ENCODE results near the gene CALCR. TPM values are rescaled to one million over a fixed set of nuclear protein-coding genes. Genes with fewer than 3 reads are reported as not detected.
"Not testable (repeated sequence)": the region's sequence is repeated elsewhere in the genome, so short reads cannot be mapped to it uniquely, and the experiment has no call there.

The CALCR gene
- polyA plus RNA-seq (2013, experiment 1 of 2; ENCODE audit: insufficient read length), result not detected
- not detected for polyA plus RNA-seq (2013, experiment 2 of 2; ENCODE audit: insufficient read length)

- no peak for DNase-seq
These were observed at the start of gene CALCR for GRCh38 chr7:93574646-93575554. CALCR (minus strand) TSS chr7:93574724; CDS start chr7:93486981, 87,743 bp downstream.

- no peak for DNase-seq
These were observed 49.3 kb upstream of the CALCR start for GRCh38 chr7:93623816-93624215.

DNA sequence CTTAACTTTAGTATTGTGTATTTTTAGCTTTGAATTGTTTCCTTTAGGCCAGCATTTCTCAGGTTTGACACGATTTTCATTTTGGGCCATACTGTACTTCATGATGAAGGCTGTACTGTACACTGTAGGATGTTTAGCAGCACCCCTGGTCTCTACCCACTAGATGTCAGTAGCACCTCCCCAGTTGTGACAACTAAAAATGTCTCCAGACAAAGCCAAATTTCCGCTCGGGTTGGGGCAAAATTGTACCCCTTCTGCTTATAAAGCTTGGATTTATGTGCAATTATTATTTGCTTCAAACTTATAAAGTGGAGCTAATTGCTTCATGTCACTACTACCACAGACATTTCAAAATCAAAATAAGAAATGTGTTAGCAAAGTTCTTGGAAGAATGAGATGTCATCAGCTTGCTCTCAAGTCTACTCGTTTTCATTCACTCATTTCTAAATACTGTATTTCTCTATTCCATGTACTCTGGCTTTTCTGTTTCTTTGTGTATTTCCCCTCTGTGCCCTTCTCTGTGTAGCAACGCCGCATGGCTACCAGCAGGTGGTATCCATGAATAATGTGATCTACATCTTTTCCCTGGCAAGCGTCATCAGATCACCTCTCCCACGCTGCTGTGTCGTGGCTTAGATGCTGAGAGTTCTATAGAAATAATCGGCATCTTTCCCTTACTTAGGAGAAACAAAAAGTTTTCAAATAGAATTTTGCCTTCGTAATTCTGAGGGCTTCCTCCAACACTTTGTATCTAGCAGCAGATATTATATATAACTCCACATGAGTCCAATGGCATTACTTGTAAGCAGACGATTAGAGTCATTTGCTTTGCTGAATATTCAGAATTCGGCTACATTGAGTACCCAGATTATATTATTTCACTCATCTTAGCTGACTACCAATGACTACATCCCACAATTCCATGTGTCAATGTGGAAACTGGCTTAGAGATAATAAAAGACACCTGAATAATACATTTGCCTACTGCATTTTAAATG lies 47.8 kb upstream of the CALCR start:
- peak; percentile 35 for DNase-seq

DNA sequence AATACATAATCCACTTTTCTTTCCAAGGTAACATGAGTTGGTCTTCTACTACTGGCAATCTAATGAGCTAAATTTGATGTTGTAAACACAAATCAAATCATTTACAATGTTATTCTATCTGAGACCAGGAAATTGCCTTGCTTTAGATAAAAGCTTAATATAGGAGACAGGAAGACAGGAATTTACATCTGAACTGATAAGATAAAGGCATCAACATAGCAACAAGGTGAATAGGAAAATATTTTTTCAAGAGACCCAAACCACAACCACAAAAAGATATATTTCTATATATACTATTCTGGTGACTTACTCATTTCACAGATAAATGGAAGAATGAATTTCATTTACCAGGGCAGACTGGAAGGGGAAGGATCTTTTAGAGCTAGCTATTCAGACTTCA lies 46.3 kb upstream of the CALCR start:
- DNase-seq, result no peak

DNA sequence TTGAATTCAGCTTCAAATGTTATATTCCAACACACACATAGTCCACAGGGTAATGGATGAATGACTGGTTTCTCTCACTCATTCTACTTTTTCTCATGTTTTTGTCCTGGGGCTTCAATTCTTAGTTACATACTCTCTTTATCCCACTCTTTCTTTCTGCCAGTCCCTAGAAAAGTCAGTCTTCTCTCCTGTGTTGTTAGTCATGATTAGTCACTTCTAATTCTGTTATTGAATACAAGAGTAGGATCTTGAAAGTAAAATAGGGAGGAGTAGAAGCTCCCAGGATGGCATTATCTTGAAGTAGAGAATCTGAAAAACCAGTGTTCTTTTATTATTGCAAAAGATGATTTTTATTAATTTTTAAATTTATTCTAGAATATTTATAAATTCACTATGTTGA lies 45.5 kb upstream of the CALCR start:
- DNase-seq, result no peak

GRCh38 chr7:93601363-93601762 lies 26.8 kb upstream of the CALCR start:
- DNase-seq, result peak; percentile 1

- DNase-seq, result no peak
These were observed 19.7 kb upstream of the CALCR start for GRCh38 chr7:93594250-93594649.

- DNase-seq, result no peak
These were observed 18.2 kb upstream of the CALCR start for GRCh38 chr7:93592588-93593266.

DNA sequence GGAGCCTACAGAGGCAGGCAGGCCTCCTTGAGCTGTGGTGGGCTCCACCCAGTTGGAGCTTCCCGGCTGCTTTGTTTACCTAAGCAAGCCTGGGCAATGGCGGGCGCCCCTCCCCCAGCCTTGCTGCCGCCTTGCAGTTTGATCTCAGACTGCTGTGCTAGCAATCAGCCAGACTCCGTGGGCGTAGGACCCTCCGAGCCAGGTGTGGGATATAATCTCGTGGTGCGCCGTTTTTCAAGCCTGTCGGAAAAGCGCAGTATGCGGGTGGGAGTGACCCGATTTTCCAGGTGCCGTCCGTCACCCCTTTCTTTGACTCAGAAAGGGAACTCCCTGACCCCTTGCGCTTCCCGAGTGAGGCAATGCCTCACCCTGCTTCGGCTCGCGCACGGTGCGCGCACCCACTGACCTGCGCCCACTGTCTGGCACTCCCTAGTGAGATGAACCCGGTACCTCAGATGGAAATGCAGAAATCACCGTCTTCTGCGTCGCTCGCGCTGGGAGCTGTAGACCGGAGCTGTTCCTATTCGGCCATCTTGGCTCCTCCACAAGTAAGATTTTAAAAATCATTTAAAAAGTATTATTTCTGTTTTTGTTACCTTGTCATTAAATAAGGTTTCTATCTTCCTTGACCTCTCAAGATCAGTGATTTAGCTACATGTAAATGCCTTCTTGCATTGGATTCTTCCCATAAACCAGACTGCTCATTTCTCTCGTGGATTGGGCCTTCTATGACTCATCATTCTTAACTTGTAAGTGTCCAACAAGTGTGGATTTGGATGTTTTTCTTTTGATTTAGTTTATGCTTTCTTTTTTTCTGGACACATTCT lies 16.9 kb upstream of the CALCR start:
- DNase-seq, result not testable (repeated sequence)

GRCh38 chr7:93586479-93586865 lies 11.9 kb upstream of the CALCR start:
- DNase-seq, result not testable (repeated sequence)

GRCh38 chr7:93585694-93586478 lies 11.4 kb upstream of the CALCR start:
- not testable (repeated sequence) for DNase-seq

DNA sequence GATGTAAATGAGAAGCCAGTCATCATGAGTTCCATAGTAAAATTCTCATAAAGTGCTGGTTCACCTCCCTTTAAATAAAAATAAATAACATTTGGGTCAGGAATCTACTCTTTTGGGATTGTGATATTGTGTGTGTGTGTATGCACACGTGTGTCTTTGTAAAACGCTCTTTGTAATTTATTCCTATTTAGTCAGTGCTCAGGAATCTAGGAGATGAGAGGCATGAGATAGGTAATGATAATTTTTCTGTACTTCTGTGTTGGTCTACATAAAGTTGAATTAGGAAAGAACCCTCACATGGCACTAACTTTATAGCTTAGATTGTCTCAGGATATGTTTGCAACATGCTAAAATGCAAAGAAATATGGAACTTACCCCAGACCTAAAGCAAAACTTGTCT lies 4.9 kb upstream of the CALCR start:
- no peak for DNase-seq

- DNase-seq, result no peak
These were observed 4.2 kb upstream of the CALCR start for GRCh38 chr7:93578762-93579161.

DNA sequence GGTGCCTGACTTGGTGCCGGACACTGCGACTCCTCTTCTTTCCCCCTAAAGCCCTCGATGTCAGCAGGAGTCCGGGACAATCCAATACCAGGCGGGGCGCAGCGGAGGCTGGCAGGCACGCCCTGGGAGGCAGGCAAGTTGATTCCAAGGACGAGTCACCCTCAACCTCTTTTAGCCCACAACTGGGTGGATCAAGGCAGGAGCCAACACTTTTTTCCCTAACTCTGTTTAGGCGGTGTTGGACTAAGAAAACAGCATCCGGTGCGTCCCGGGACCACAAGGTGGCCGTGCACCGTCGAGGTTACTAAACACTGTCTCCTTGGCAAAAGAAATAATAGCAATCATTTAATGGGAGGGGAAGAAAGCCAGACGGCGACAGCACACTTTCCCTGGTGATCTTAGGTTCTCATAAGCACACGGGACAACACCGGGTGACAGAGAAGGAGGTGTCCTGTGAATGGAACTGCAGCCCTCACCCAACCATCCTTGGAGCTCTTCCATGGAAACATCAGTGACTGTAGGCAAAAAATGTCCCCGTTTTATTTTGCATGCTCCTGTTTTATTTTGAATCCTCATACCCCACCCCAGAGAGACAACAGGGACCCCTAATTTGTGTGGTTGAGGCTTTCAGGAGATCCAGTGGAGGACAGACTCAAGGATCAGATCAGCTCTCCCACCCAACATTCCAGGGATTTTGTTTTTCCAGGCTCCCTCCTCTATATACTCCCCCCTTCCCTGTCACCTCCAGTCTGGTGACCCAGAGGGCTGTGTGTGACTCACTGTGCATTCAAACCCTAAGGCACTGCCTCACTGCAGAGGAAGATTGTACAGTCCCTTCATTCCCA lies 1.3 kb upstream of the CALCR start:
- DNase-seq, result no peak

DNA sequence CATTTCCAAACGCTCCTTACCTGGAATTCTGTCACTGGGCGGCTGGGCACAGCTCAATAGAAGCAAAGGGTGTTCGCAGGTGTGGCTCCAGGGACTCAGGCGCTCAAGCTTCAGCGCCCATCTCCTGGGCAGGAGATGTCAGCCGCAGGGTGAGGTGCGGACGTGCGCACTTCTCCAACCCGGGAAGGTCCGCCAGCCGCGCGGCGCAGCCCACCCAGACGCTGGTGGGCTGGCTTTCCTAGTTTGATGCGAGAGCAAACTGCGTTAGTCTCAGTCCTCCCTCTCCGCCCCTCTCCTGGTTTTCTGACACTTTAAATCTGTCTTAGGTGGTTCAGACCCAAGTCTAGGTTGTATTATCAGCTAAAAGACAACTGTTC lies 267 bp downstream of the CALCR start:
- DNase-seq, result no peak

GRCh38 chr7:93569189-93569588 lies 5.3 kb downstream of the CALCR start:
- no peak for DNase-seq

DNA sequence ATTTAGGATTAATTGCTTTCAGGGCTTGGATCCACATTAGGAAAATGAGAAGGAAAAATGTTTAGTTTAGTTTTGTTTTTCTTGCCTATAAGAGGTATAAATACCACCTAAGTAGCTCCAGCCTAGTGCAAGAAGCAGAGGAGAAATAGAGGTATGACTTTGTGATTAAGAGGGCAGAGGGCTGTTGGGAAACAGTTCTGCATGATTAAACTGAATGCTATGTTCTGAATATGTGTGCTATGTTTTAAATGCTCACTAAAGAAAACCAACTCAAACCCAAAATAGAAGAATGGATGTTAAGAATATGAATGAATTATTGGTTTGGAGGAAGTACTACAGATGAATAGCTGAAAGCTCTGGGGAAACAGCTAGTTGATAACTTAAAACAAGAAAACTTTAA lies 7.6 kb downstream of the CALCR start:
- peak; percentile 4 for DNase-seq

DNA sequence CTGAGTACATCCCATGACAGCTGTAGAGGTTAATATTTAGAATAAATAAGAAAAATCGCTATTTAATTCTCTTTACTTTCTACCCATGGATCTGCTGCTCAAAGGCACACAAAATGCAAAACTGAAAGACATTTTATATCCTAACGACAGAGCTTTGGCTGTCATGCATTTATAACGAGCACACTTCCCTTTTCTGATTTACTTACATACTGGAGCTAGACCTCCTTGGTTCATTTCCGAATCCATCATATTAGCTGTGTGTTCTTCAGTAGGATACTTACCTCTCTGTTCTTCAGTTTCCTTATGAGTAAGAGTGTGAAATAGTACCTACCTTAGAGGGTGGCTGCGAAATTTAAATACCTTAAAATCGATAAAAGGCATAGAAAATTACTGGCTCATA lies 10.9 kb downstream of the CALCR start:
- no peak for DNase-seq

DNA sequence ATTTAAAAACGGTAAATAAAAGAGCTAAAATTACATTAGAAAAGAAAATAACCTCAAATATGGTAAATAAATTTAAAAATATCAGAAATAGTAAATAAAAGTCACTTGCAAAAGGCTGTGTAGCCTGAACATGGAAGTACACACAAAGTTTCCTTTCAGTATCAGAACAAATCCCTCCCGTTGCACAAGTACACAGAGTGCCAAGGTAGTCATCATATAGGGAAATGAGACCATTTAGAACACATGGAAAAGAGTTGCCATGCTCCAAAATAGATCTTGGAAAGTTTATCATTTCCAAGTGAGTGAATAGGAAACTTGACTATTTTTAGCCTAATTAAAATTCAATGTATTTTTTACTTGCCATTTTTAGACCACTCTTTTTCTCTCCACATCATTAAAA lies 11.6 kb downstream of the CALCR start:
- DNase-seq, result no peak

DNA sequence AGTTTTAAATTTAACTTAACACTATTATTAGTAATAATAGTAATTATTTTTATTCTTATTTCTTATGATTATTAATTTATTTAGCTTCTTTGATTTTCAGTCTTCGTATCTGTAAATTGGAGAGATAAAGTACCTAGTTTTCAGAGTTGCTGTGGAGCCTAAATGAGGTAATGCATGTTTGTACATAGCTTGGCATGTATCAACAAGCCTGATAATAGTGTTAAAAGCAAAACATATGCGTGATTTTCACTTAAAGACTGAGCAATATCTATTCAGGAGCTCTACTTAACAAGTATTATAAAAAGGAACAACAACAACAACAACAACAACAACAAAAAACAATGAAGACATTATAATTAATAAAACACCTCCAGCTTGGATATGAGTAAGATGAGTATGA lies 12.4 kb downstream of the CALCR start:
- no peak for DNase-seq

Measured in fibroblast of skin of abdomen (primary cell).